Measurements from ENCODE around the gene CBX3. TPM values are rescaled to one million over a fixed set of nuclear protein-coding genes. Genes with fewer than 3 reads are reported as not detected.
"Not testable (repeated sequence)": the region's sequence is repeated elsewhere in the genome, so short reads cannot be mapped to it uniquely, and the experiment has no call there.

CBX3 gene
- 221 and 222 TPM in 2 replicates for total RNA-seq
- long read RNA-seq, transcript CBX3-202 (6 exons, 1,857 nt), result major isoform, 180 of 216 reads
- long read RNA-seq, transcript CBX3-201 (6 exons, 2,128 nt), result minor isoform, 6 of 216 reads
- long read RNA-seq, partial matches to known transcripts, result 15 of 216 reads
- long read RNA-seq, other reads (novel, unspliced or antisense), result 10 of 216 reads

DNA sequence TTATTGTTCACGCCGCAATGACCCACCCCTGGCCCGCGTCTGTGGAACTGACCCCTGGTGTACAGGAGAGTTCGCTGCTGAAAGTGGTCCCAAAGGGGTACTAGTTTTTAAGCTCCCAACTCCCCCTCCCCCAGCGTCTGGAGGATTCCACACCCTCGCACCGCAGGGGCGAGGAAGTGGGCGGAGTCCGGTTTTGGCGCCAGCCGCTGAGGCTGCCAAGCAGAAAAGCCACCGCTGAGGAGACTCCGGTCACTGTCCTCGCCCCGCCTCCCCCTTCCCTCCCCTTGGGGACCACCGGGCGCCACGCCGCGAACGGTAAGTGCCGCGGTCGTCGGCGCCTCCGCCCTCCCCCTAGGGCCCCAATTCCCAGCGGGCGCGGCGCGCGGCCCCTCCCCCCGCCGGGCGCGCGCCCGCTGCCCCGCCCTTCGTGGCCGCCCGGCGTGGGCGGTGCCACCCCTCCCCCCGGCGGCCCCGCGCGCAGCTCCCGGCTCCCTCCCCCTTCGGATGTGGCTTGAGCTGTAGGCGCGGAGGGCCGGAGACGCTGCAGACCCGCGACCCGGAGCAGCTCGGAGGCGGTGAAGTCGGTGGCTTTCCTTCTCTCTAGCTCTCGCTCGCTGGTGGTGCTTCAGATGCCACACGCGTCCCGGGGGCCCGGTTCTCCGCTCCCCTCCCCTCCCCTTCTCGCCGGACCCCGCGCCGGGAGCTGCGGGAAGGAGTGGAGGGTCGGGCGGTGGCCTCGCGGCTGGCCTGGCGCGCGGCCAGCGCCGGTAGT lies at the start of gene CBX3:
CBX3 (plus strand) TSS at position 499 of the 772 bp plus-strand sequence. CDS start 1,254 bp downstream, outside the sequence.
- peaks cover 43% of the 10 kb centered on the region for H3K4me1 Mint-ChIP-seq (ENCODE audit: low read depth)
- TF ChIP-seq, protein P1, sequence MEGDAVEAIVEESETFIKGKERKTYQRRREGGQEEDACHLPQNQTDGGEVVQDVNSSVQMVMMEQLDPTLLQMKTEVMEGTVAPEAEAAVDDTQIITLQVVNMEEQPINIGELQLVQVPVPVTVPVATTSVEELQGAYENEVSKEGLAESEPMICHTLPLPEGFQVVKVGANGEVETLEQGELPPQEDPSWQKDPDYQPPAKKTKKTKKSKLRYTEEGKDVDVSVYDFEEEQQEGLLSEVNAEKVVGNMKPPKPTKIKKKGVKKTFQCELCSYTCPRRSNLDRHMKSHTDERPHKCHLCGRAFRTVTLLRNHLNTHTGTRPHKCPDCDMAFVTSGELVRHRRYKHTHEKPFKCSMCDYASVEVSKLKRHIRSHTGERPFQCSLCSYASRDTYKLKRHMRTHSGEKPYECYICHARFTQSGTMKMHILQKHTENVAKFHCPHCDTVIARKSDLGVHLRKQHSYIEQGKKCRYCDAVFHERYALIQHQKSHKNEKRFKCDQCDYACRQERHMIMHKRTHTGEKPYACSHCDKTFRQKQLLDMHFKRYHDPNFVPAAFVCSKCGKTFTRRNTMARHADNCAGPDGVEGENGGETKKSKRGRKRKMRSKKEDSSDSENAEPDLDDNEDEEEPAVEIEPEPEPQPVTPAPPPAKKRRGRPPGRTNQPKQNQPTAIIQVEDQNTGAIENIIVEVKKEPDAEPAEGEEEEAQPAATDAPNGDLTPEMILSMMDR (IDR thresholded peaks at IDR 0.05; ENCODE audit: unreplicated experiment), result no peak
- H3K9me3 Mint-ChIP-seq (ENCODE audit: low read depth), result no peaks in the 10 kb centered on the region
- peaks cover 44% of the 10 kb centered on the region for H3K36me3 Mint-ChIP-seq (ENCODE audit: insufficient read depth)
- peak within 1 kb of the TSS; percentile 100 for H3K27ac Mint-ChIP-seq
- peak; percentile 77 for DNase-seq (ENCODE audit: low spot score, unreplicated experiment)
- no peaks in the 10 kb centered on the region for H3K27me3 Mint-ChIP-seq
- peak within 1 kb of the TSS; percentile 100 for H3K4me3 Mint-ChIP-seq (ENCODE audit: low read depth)

DNA sequence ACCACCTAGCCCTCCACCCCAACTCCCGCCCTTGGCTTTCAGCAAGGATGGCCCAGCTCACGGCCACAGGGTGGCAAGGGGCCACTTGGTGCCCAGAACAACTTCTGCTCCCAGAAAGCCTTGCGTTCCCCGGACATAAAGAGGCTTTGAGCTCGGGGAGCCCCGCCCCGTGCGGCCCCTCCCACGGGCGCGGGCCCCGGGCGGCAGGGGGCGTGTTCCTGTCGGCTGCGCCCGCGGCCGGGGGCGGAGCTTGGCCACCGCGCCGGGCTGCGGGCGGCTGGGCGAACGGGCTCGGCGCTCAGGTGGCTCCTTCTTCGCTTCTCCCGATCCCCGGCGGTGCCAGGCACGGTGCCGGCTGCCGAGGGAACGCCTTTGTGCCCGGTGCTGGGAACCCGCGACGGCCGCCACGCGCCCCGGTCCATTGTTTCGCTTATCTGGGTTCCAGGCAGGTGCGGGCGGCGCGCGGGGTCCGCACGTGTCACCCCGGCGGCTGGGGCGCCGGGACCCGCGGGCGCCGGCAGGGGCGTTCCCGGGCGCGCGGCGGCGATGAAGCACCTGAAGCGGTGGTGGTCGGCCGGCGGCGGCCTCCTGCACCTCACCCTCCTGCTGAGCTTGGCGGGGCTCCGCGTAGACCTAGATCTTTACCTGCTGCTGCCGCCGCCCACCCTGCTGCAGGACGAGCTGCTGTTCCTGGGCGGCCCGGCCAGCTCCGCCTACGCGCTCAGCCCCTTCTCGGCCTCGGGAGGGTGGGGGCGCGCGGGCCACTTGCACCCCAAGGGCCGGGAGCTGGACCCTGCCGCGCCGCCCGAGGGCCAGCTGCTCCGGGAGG lies 49.4 kb upstream of the CBX3 start, which contains the start of gene NFE2L3:
NFE2L3 (plus strand) TSS at position 246 of the 829 bp plus-strand sequence; CDS start at position 547, 301 bp downstream.
- peak; percentile 63 for DNase-seq (ENCODE audit: low spot score, unreplicated experiment)
- Mint-ChIP-seq H3K4me1 (ENCODE audit: low read depth) (peaks cover 23% of the 10 kb centered on the region), H3K36me3 (ENCODE audit: insufficient read depth) (no peaks in the 10 kb centered on the region), H3K27me3 (peaks cover 33% of the 10 kb centered on the region), H3K27ac (peak within 1 kb of the TSS; percentile 85), H3K9me3 (ENCODE audit: low read depth) (no peaks in the 10 kb centered on the region), H3K4me3 (ENCODE audit: low read depth) (peak within 1 kb of the TSS; percentile 89)
- TF ChIP-seq, protein P1 (IDR thresholded peaks at IDR 0.05; ENCODE audit: unreplicated experiment), result peak; percentile 19

DNA sequence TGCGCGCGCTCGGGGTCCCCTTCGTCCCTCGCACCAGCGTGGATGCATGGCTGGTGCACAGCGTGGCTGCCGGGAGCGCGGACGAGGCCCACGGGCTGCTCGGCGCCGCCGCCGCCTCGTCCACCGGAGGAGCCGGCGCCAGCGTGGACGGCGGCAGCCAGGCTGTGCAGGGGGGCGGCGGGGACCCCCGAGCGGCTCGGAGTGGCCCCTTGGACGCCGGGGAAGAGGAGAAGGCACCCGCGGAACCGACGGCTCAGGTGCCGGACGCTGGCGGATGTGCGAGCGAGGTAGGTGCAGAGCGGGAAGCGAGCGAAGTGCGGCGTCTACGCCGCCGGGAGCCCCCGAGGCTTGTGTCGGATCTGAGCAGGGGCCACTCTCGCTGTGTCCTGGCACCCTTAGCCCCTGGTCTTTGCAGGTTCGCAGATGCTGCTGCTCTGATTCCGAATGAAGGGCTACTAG lies 48.7 kb upstream of the CBX3 start:
- not testable (repeated sequence) for H3K9me3 Mint-ChIP-seq (ENCODE audit: low read depth); H3K36me3 Mint-ChIP-seq (ENCODE audit: insufficient read depth); DNase-seq (ENCODE audit: low spot score, unreplicated experiment)
- peak overlapping the region; percentile 89 for H3K4me3 Mint-ChIP-seq (ENCODE audit: low read depth)
- peak overlapping the region; percentile 85 for H3K27ac Mint-ChIP-seq
- peaks cover 33% of the 10 kb centered on the region for H3K27me3 Mint-ChIP-seq
- H3K4me1 Mint-ChIP-seq (ENCODE audit: low read depth), result peaks cover 23% of the 10 kb centered on the region

DNA sequence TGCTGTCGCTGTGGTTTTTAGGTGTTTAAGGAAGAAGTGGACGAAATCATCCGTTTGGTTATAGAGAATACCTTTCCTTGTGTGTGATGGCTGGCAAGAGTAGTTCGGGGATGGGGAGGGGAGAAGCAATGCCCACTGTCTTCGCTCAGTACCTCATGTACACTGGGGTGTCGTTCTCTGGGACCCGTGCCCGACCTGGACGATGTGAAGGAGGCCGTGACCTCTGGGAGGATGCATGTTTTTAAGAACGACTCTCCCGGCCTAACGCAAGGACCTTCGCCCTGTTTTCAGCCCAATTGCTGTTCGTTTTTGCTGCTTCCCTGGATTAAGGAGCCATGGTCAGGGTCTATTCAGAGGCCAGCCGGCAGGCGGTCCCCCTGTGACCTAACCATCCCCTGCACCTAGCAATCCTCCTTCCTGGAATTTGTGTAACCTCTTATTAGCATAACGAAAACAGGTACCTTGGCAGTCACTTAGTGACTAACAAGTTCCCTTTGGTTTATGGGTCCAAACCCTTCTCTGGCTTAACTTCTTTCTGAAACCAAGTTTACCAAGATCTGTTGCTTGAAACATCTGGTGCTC lies 48.2 kb upstream of the CBX3 start:
- TF ChIP-seq, protein P1 (IDR thresholded peaks at IDR 0.05; ENCODE audit: unreplicated experiment), result peak; percentile 22
- Mint-ChIP-seq H3K36me3 (ENCODE audit: insufficient read depth) (no peaks in the 10 kb centered on the region), H3K4me3 (ENCODE audit: low read depth) (peak overlapping the region; percentile 89), H3K4me1 (ENCODE audit: low read depth) (peaks cover 23% of the 10 kb centered on the region), H3K27me3 (peaks cover 33% of the 10 kb centered on the region), H3K27ac (peak overlapping the region; percentile 85), H3K9me3 (ENCODE audit: low read depth) (no peaks in the 10 kb centered on the region)
- DNase-seq (ENCODE audit: low spot score, unreplicated experiment), result no peak

DNA sequence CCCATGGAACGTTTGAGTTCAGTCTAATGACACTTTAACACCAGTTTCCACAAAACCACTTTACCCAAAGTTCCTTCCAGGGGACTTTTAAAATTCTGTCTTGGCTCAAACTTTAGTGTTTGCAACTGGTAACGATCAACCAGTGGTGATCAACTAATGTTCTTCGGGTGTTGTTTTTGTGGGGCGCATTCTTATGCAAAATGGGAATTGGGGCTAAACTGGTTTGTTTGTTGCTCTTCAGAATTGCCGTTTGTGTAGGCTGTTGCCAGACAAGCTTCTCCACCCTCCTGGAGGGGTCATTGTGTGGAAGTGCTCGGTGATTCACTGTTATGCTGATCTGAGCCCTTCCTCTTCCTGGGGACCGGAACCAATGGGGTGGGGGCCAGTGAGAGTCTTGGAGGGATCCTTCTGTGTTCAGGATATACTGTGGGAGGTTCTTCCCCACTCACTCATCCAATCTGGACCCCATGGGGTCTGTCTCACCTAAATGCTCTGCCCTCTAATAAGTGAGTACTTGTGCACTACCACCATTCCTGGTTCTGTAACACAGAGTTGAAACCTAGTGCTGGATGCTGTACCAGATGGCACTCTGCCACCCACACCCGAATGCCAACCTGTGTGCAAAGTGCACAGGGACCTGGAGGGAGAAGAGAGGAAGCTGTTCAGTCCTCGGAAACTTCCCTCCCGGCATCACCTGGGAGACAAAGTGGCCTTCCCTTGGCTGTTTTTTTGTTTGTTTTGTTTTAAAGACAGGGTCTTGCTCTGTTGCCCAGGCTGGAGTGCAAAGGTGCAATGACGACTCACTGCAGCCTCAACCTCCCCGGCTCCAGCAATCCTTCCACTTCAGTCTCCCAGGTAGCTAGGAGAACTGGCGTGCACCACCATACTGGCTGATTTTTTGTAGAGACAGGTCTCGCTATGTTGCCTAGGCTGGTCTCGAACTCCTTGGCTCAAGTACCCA lies 47.4 kb upstream of the CBX3 start:
- peak overlapping the region; percentile 89 for H3K4me3 Mint-ChIP-seq (ENCODE audit: low read depth)
- H3K4me1 Mint-ChIP-seq (ENCODE audit: low read depth), result peaks cover 25% of the 10 kb centered on the region
- TF ChIP-seq, protein P1 (IDR thresholded peaks at IDR 0.05; ENCODE audit: unreplicated experiment), result no peak
- H3K27ac Mint-ChIP-seq, result peak overlapping the region; percentile 85
- H3K9me3 Mint-ChIP-seq (ENCODE audit: low read depth), result no peaks in the 10 kb centered on the region
- DNase-seq (ENCODE audit: low spot score, unreplicated experiment), result no peak
- H3K36me3 Mint-ChIP-seq (ENCODE audit: insufficient read depth), result no peaks in the 10 kb centered on the region
- H3K27me3 Mint-ChIP-seq, result peaks cover 33% of the 10 kb centered on the region

All from progenitor cell of endocrine pancreas (in vitro differentiated cells).